SK-N-SH treated with all-trans-retinoic acid at 6 μM for 48 hours (cell line): Measurements from ENCODE around the gene PRSS2.
"Not testable (repeated sequence)": the region's sequence is repeated elsewhere in the genome, so short reads cannot be mapped to it uniquely, and the experiment has no call there.

Experiments
- ATAC-seq: fragments of 200-7000 bp; cut with Tn5 transposase; 3 replicates; pipeline ENCODE4 v1.9.1; 2020; ENCODE audit warnings: mild to moderate bottlenecking, moderate library complexity
- ARNTL ChIP-seq: fragments of 450-650 bp; formaldehyde crosslinking; IDR thresholded peaks from 2 replicates; pipeline ENCODE4 v1.5.0; 2020; ENCODE audit warnings: low read depth, mild to moderate bottlenecking, moderate library complexity, borderline replicate concordance
- CSRNP3 ChIP-seq: fragments of 250-450 bp; sonication (Bioruptor Pico); IDR thresholded peaks from 2 replicates; pipeline ENCODE4 v1.5.1; 2021; ENCODE audit warnings: mild to moderate bottlenecking, moderate library complexity
- ESRRG ChIP-seq: fragments of 250-450 bp; sonication (Bioruptor Pico); IDR thresholded peaks from 2 replicates; pipeline ENCODE4 v1.6.1; 2021; ENCODE audit warnings: mild to moderate bottlenecking
- GLIS3 ChIP-seq: fragments of 250-450 bp; sonication (Bioruptor Pico); IDR thresholded peaks from 2 replicates; pipeline ENCODE4 v1.5.0; 2020; ENCODE audit warnings: mild to moderate bottlenecking, moderate library complexity
- ISL1 ChIP-seq: fragments of 250-450 bp; sonication (Bioruptor Pico); IDR thresholded peaks from 2 replicates; pipeline ENCODE4 v2.1.2; 2022; ENCODE audit warnings: mild to moderate bottlenecking, moderate library complexity
- OSR1 ChIP-seq: fragments of 250-450 bp; sonication (Bioruptor Pico); IDR thresholded peaks from 2 replicates; pipeline ENCODE4 v1.8.0; 2022; ENCODE audit warnings: moderate library complexity, mild to moderate bottlenecking, inconsistent platforms
- PPARA ChIP-seq: fragments of 250-450 bp; sonication (Bioruptor Pico); IDR thresholded peaks from 2 replicates; pipeline ENCODE4 v1.5.0; 2020; ENCODE audit warnings: mild to moderate bottlenecking, borderline replicate concordance
- SNAI2 ChIP-seq: fragments of 250-450 bp; sonication (Bioruptor Pico); IDR thresholded peaks from 2 replicates; pipeline ENCODE4 v1.5.0; 2020; ENCODE audit warnings: mild to moderate bottlenecking, moderate library complexity
- TOX ChIP-seq: fragments of 250-450 bp; sonication (Bioruptor Pico); IDR thresholded peaks from 2 replicates; pipeline ENCODE4 v1.8.0; 2021; ENCODE audit warnings: mild to moderate bottlenecking, moderate library complexity, borderline replicate concordance
- TSHZ2 ChIP-seq: fragments of 250-450 bp; sonication (Bioruptor Pico); IDR thresholded peaks from 2 replicates; pipeline ENCODE4 v1.5.0; 2020; ENCODE audit warnings: mild to moderate bottlenecking, moderate library complexity
- ZC3H10 ChIP-seq: fragments of 250-450 bp; sonication (Bioruptor Pico); IDR thresholded peaks from 2 replicates; pipeline ENCODE4 v1.5.1; 2021; ENCODE audit warnings: mild to moderate bottlenecking, moderate library complexity
- ZFP30 ChIP-seq: fragments of 450-650 bp; formaldehyde crosslinking; IDR thresholded peaks from 2 replicates; pipeline ENCODE4 v1.5.0; 2022; ENCODE audit warnings: mild to moderate bottlenecking, moderate library complexity
- TF ChIP-seq, protein P1 (sequence below): fragments of 250-450 bp; sonication (Bioruptor Pico); IDR thresholded peaks from 2 replicates; pipeline ENCODE4 v1.8.0; 2021; ENCODE audit warnings: low read depth, mild to moderate bottlenecking, moderate library complexity, borderline replicate concordance
- TF ChIP-seq, protein P2 (sequence below): fragments of 250-450 bp; sonication (Bioruptor Pico); IDR thresholded peaks from 2 replicates; pipeline ENCODE4 v1.8.0; 2020; ENCODE audit warnings: mild to moderate bottlenecking, moderate library complexity, borderline replicate concordance

PRSS2 gene

GRCh38 chr7:142746264-142746663, 24.5 kb upstream of the PRSS2 start (continued):
- TF ChIP-seq CSRNP3 (no peak), OSR1 (CRISPR knock-in tag) (no peak)

- not testable (repeated sequence) for ATAC-seq
Measured at GRCh38 chr7:142748410-142748809, 22.4 kb upstream of the PRSS2 start.

- ATAC-seq = no peak
- TF ChIP-seq ESRRG (CRISPR knock-in tag) (no peak), SNAI2 (no peak), PPARA (no peak)
- TF ChIP-seq, all 23 proteins: peak for 0
Measured at GRCh38 chr7:142749218-142749993, 21.4 kb upstream of the PRSS2 start, which contains the start of gene PRSS1. Gene PRSS1, plus strand, starts transcription at chr7:142749472. Its CDS starts 13 bp downstream, at chr7:142749485.

GRCh38 chr7:142750321-142750938, 20.3 kb upstream of the PRSS2 start:
- TF ChIP-seq, protein P1, sequence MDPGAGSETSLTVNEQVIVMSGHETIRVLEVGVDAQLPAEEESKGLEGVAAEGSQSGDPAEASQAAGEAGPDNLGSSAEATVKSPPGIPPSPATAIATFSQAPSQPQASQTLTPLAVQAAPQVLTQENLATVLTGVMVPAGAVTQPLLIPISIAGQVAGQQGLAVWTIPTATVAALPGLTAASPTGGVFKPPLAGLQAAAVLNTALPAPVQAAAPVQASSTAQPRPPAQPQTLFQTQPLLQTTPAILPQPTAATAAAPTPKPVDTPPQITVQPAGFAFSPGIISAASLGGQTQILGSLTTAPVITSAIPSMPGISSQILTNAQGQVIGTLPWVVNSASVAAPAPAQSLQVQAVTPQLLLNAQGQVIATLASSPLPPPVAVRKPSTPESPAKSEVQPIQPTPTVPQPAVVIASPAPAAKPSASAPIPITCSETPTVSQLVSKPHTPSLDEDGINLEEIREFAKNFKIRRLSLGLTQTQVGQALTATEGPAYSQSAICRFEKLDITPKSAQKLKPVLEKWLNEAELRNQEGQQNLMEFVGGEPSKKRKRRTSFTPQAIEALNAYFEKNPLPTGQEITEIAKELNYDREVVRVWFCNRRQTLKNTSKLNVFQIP = no peak
- TF ChIP-seq ZC3H10 (CRISPR knock-in tag) (no peak), TOX (CRISPR knock-in tag) (no peak), GLIS3 (CRISPR knock-in tag) (no peak), ARNTL (CRISPR knock-in tag) (no peak), TSHZ2 (CRISPR knock-in tag) (no peak), ZFP30 (CRISPR knock-in tag) (no peak), ESRRG (CRISPR knock-in tag) (no peak), ISL1 (CRISPR knock-in tag) (no peak)
- TF ChIP-seq, protein P2, sequence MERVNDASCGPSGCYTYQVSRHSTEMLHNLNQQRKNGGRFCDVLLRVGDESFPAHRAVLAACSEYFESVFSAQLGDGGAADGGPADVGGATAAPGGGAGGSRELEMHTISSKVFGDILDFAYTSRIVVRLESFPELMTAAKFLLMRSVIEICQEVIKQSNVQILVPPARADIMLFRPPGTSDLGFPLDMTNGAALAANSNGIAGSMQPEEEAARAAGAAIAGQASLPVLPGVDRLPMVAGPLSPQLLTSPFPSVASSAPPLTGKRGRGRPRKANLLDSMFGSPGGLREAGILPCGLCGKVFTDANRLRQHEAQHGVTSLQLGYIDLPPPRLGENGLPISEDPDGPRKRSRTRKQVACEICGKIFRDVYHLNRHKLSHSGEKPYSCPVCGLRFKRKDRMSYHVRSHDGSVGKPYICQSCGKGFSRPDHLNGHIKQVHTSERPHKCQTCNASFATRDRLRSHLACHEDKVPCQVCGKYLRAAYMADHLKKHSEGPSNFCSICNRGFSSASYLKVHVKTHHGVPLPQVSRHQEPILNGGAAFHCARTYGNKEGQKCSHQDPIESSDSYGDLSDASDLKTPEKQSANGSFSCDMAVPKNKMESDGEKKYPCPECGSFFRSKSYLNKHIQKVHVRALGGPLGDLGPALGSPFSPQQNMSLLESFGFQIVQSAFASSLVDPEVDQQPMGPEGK (CRISPR knock-in tag) = no peak
- TF ChIP-seq, all 23 proteins: peak for 0
- ATAC-seq = no peak

DNA sequence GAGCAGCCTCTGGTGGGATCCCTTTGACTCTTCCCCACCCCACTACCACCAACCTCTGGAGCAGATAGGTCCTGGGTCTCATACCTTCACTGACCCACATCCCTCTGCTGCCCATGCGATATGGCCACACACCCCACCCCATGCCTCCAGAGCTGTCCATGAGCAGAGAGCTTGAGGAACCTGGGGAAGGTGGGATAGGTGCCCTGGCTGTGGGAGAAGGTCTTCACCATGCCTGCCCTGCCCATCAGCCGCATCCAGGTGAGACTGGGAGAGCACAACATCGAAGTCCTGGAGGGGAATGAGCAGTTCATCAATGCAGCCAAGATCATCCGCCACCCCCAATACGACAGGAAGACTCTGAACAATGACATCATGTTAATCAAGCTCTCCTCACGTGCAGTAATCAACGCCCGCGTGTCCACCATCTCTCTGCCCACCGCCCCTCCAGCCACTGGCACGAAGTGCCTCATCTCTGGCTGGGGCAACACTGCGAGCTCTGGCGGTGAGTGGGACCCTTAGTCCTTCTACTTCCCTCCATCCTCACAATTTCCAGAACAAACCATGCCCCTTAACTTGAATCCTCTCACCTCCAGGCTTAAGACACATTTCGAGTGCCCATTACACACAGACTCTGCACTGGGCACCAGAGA, 19.1 kb upstream of the PRSS2 start:
- ATAC-seq = not testable (repeated sequence)
